Osteoblast (primary cell): ENCODE data around the gene SLC4A3. TPM values are rescaled to one million over a fixed set of nuclear protein-coding genes. Genes with fewer than 3 reads are reported as not detected.

ENCODE experiments used
- DNase-seq: peaks from one replicate; pipeline ENCODE4 v3.0.0; 2011; ENCODE audit warnings: low spot score, mixed read lengths; ENCODE audit not compliant: insufficient read length; ENCODE audit errors: missing footprints
- H2AFZ ChIP-seq: 2 replicates; pipeline ENCODE4 v1.6.0; 2011; ENCODE audit warnings: mild to moderate bottlenecking, low read length
- H3K27ac ChIP-seq: 2 replicates; pipeline ENCODE4 v1.5.1; 2011; ENCODE audit warnings: mild to moderate bottlenecking, low read depth, low read length, moderate library complexity
- H3K27me3 ChIP-seq: 2 replicates; pipeline ENCODE4 v1.6.0; 2012; ENCODE audit warnings: mild to moderate bottlenecking, control low read depth, inconsistent platforms, low read length, moderate library complexity; ENCODE audit not compliant: insufficient read depth
- H3K36me3 ChIP-seq: 2 replicates; pipeline ENCODE4 v1.5.1; 2011; ENCODE audit warnings: mild to moderate bottlenecking, low read length, control low read depth, moderate library complexity; ENCODE audit not compliant: insufficient read depth
- H3K4me1 ChIP-seq: 2 replicates; pipeline ENCODE4 v1.5.1; 2011; ENCODE audit warnings: mild to moderate bottlenecking, low read length, control low read depth, moderate library complexity; ENCODE audit not compliant: insufficient read depth
- H3K4me2 ChIP-seq: 2 replicates; pipeline ENCODE4 v1.6.0; 2011; ENCODE audit warnings: mild to moderate bottlenecking, low read length; ENCODE audit not compliant: insufficient read depth
- H3K4me3 ChIP-seq: fragments of 200-600 bp; sonication (generic); 3 replicates; pipeline ENCODE4 v1.5.1; 2012; ENCODE audit warnings: mild to moderate bottlenecking, low read length, inconsistent platforms; ENCODE audit not compliant: insufficient read depth
- H3K79me2 ChIP-seq: 2 replicates; pipeline ENCODE4 v1.6.0; 2012; ENCODE audit warnings: mild to moderate bottlenecking, low read length, control low read depth, inconsistent platforms; ENCODE audit not compliant: insufficient read depth
- H3K9me3 ChIP-seq: 2 replicates; pipeline ENCODE4 v1.5.1; 2011; ENCODE audit warnings: low read depth, low read length, control low read depth
- H4K20me1 ChIP-seq: 2 replicates; pipeline ENCODE4 v1.6.0; 2012; ENCODE audit warnings: mild to moderate bottlenecking, low read length, control low read depth; ENCODE audit not compliant: insufficient read depth
- total RNA-seq: library from RNA; depleted of rRNA; stranded (reverse); fragments of >200 nt; gene quantifications from 2 replicates; pipeline ENCODE4 v1.2.3, GENCODE V29; 2012
- TF ChIP-seq, protein P1 (sequence below): IDR thresholded peaks from 2 replicates; pipeline ENCODE4 v1.5.1; 2011; ENCODE audit warnings: mild to moderate bottlenecking, low read depth, low read length, moderate library complexity; ENCODE audit errors: extremely low read depth

The SLC4A3 gene
- total RNA-seq, 1 donor: 2.5 TPM

GRCh38 chr2:219638948-219639755 lies 11.7 kb downstream of the SLC4A3 start:
- Histone ChIP-seq H3K27ac (no peak overlapping the region), H3K36me3 (no peaks in the 10 kb centered on the region), H3K79me2 (no peaks in the 10 kb centered on the region), H3K9me3 (no peaks in the 10 kb centered on the region), H4K20me1 (no peaks in the 10 kb centered on the region), H2AFZ (no peak overlapping the region), H3K4me3 (no peak overlapping the region), H3K4me2 (no peak overlapping the region), H3K27me3 (no peaks in the 10 kb centered on the region), H3K4me1 (peaks cover 8% of the 10 kb centered on the region)
- TF ChIP-seq, protein P1, sequence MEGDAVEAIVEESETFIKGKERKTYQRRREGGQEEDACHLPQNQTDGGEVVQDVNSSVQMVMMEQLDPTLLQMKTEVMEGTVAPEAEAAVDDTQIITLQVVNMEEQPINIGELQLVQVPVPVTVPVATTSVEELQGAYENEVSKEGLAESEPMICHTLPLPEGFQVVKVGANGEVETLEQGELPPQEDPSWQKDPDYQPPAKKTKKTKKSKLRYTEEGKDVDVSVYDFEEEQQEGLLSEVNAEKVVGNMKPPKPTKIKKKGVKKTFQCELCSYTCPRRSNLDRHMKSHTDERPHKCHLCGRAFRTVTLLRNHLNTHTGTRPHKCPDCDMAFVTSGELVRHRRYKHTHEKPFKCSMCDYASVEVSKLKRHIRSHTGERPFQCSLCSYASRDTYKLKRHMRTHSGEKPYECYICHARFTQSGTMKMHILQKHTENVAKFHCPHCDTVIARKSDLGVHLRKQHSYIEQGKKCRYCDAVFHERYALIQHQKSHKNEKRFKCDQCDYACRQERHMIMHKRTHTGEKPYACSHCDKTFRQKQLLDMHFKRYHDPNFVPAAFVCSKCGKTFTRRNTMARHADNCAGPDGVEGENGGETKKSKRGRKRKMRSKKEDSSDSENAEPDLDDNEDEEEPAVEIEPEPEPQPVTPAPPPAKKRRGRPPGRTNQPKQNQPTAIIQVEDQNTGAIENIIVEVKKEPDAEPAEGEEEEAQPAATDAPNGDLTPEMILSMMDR: no peak
- DNase-seq: peak; percentile 86

GRCh38 chr2:219641390-219642068 lies 14.1 kb downstream of the SLC4A3 start:
- Histone ChIP-seq H3K79me2 (no peaks in the 10 kb centered on the region), H4K20me1 (no peaks in the 10 kb centered on the region), H3K27me3 (no peaks in the 10 kb centered on the region), H3K9me3 (no peaks in the 10 kb centered on the region), H3K4me3 (no peak overlapping the region), H3K36me3 (no peaks in the 10 kb centered on the region), H3K4me1 (peaks cover 23% of the 10 kb centered on the region), H2AFZ (no peak overlapping the region), H3K27ac (no peak overlapping the region), H3K4me2 (no peak overlapping the region)
- peak; percentile 69 for DNase-seq
- TF ChIP-seq, protein P1: no peak

GRCh38 chr2:219642069-219642454 lies 14.6 kb downstream of the SLC4A3 start:
- Histone ChIP-seq H3K9me3 (no peaks in the 10 kb centered on the region), H3K4me1 (peaks cover 23% of the 10 kb centered on the region), H2AFZ (no peak overlapping the region), H3K27me3 (no peaks in the 10 kb centered on the region), H3K4me2 (peak overlapping the region; percentile 28), H3K4me3 (no peak overlapping the region), H3K27ac (no peak overlapping the region), H3K79me2 (no peaks in the 10 kb centered on the region), H3K36me3 (no peaks in the 10 kb centered on the region), H4K20me1 (no peaks in the 10 kb centered on the region)
- TF ChIP-seq, protein P1: no peak
- DNase-seq: peak; percentile 62

DNA sequence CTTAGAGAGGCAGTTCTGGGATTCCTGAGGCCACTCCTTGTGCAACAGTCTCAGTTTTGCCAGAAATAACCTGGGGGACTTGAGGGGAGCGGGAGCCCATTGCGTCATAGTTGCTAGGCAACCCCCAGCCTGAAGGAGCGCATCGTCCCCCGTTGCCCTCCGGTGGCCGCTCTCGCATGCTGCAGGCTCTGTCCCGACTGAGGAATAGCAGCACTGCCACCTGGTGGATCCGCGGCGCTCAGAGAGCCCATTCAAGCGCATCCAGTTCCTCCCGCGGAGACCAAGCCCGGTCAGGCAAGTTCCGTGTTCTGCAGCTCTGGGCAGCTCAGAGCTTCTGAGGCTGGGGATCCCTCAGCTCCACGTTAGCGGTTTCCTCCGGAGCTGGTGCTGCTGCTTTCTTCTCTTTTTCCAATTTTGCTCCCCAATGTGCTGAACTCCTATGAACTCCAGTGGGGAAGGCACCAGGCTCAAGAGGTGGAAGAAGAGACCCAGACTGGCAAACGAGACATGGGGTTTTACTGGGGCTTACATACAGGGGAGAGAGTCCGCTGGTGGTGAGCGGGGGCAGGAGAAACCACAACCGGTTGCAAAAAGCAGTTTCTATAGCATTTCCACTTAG lies 15.1 kb downstream of the SLC4A3 start:
- TF ChIP-seq, protein P1: peak; percentile 99
- Histone ChIP-seq H3K27me3 (no peaks in the 10 kb centered on the region), H3K27ac (no peak overlapping the region), H3K4me2 (peak overlapping the region; percentile 28), H3K36me3 (no peaks in the 10 kb centered on the region), H3K4me3 (no peak overlapping the region), H3K9me3 (no peaks in the 10 kb centered on the region), H3K79me2 (no peaks in the 10 kb centered on the region), H2AFZ (peak overlapping the region; percentile 72), H3K4me1 (peaks cover 23% of the 10 kb centered on the region), H4K20me1 (no peaks in the 10 kb centered on the region)
- peak; percentile 99 for DNase-seq
